Left lobe of liver (tissue), 2 donors: ENCODE measurements around the gene UBE2G1. TPM values are rescaled to one million over a fixed set of nuclear protein-coding genes. Genes with fewer than 3 reads are reported as not detected.

ENCODE experiments used
- ATAC-seq: fragments of 200-7000 bp; cut with Tn5 transposase; one replicate; pipeline ENCODE4 v1.9.1; 2020; ENCODE audit warnings: mild to moderate bottlenecking, moderate library complexity
- DNase-seq: peaks from one replicate; pipeline ENCODE4 v3.0.0-alpha.2; 2020; ENCODE audit warnings: low spot score
- total RNA-seq: library from RNA; stranded (reverse); gene quantifications from one replicate; pipeline ENCODE4 v1.2.1, GENCODE V29; 2021
- donor health status: DM: no; HTN: no; CAD: no; lungs with moderate emphysema.
- donor health status: DM: no; HTN: yes; CAD: no.

Gene UBE2G1
- total RNA-seq, 1 donor from 2014 or later: 37.8 TPM

DNA sequence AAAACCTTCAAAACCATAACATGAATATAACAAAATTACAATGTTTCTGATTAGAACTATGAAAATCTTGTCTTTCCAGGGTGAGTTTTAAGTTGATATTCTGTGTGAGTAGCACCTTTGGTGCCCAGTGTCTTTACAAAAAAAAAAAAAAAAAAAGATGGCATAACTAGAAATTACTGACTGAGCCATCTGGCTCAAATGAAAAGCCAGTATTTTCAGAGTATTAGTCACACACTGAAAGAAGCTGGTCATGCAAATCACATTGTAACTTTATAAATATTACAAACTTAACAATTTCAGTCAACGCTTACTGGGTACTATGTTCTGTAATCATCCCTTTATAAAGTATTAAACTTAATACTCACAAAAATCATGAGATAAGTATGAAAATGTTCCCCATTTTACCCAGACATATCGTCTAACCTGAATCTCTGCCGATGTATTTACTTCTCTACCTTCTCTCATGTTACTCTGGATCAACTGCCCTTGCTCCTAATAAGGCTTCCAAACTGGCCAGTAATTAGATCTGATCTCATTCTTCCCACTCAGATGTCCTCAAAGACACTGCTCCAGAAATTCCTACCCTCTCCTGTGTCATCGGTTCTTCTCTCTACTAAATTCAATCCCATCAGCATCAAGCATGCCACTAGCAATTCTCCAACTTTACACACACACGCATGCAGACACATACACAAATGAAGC, 25.4 kb downstream of the UBE2G1 start:
- no peak for DNase-seq

GRCh38 chr17:4334776-4335584, 31.5 kb downstream of the UBE2G1 start:
- ATAC-seq (no peak), DNase-seq (no peak)

More for the DNA sequence above, 25.4 kb downstream of the UBE2G1 start:
- ATAC-seq: no peak

GRCh38 chr17:4334332-4334731, 32.1 kb downstream of the UBE2G1 start:
- no peak for ATAC-seq

GRCh38 chr17:4333041-4333440, 33.4 kb downstream of the UBE2G1 start:
- ATAC-seq: no peak
- DNase-seq: no peak

More at GRCh38 chr17:4334332-4334731, 32.1 kb downstream of the UBE2G1 start:
- DNase-seq: no peak

DNA sequence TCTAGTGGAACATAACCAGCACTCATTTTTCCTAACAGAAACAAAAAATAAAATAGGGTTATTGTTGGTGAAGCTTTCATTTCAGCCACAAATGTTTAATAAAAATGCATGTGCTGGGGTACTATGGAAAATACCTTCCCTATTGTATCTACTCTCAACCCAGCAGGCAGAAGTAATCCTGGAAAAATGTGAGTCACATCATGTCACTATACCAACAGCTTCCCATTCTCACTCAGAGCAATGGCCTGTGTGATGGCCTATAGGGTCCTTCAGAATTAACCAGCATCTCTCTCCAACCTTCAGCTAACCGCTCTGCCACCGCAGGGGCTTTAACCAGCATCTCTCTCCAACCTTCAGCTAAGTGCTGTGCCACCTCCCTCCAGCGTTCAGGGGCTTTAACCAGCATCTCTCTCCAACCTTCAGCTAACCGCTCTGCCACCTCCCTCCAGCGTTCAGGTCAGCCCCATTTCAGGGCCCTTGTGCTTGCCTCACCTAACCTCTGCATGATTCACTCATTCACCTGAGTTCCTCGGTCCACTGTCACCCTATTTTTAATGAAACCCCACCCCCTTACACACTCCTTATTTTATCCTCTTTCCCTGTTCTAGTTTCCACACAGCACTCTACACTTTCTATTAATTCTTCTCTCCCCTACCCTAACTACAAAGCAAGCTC, 34.0 kb downstream of the UBE2G1 start:
- DNase-seq (no peak), ATAC-seq (peak; percentile 19)

DNA sequence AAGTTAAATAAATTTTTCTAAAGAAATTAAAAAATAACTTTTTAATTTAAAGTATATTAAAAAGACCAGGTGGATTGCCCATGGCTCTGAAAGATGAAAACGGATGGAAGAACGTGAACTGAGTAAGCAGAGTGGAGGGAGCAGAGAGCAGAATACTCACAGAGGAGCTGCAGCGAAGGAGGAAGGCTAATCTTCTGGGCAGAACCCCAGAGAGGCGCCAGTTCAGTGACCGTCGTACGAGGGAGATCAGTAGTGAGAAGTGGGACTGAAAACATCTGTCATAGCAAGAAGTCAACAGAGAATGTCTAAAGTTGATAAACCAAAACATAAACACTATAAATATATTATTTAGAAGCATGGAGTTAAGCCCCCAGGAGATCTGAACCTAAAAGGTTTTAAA, 34.9 kb downstream of the UBE2G1 start:
- peak; percentile 38 for ATAC-seq
- no peak for DNase-seq

GRCh38 chr17:4329838-4330237, 36.6 kb downstream of the UBE2G1 start:
- ATAC-seq (no peak), DNase-seq (no peak)

DNA sequence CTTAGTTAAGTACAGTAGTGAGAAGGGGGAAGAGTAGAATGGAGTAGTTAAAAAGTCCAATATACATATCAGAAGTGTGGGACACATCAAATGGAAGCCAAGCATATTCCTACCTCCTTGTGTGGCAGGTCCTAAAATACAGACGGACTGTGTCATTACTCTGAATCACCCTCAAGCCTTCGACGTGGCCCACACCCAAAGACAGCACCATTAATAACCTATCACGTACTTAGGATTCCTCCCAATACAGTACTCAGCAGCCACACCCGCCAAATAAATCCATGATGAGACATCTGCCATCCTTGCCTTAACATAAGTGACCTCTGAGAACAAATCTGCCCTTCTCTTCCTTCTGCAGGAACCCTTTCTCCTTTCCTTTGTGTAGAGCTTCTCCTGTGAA, 38.9 kb downstream of the UBE2G1 start:
- ATAC-seq: no peak
- DNase-seq: no peak

DNA sequence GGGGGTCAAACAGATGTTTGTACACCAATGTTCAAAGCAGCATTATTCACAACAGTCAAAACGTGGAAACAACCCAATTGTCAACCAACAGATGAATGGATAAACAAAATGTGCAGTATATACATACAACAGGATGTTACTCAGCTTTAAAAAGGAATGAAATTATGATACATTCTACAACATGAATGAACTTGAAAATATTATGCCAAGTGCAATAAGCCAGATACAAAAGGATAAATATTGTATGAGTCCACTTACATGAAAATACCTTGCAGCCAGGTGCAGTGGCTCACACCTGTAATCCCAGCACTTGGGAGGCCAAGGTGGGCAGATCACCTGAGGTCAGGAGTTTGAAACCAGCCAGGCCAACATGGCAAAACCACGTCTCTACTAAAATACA, 39.9 kb downstream of the UBE2G1 start:
- ATAC-seq (no peak), DNase-seq (no peak)

DNA sequence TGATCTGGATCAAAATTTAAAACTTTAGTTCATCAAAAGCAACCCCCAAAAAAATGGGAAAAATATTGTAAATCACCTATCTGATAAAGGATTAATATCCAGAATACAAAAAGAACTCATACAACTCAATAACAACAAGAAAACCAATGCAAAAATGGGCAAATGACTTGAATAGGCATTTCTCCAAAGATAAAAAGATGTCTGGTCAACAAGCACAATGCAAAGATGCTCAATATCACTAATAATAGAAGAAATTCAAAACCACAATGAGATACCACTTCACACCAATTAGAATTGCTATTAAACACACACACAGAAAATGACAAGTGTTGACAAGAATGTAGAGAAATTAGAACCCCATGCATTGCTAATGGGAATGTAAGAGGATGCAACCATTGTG, 40.4 kb downstream of the UBE2G1 start:
- no peak for ATAC-seq
- no peak for DNase-seq

DNA sequence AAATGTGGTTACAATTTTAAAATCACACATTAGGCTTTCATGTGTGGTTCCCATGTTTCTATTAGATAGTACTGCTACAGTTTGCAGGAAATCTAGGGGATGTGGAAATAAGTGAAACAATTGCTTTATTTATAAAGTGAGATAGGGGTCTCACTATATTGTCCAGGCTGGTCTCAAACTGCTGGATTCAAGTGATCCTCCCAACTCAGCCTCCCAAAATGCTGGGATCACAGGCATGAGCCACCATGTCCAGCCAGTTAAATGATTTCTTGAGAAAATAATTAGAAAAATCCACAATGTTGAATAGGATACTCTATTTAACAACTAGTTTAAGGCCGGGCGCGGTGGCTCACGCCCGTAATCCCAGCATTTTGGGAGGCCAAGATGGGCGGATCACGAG, 42.0 kb downstream of the UBE2G1 start:
- DNase-seq: no peak
- no peak for ATAC-seq

GRCh38 chr17:4319221-4319620, 47.3 kb downstream of the UBE2G1 start:
- ATAC-seq: no peak
- DNase-seq: no peak

GRCh38 chr17:4318596-4318995, 47.9 kb downstream of the UBE2G1 start:
- ATAC-seq: no peak

DNA sequence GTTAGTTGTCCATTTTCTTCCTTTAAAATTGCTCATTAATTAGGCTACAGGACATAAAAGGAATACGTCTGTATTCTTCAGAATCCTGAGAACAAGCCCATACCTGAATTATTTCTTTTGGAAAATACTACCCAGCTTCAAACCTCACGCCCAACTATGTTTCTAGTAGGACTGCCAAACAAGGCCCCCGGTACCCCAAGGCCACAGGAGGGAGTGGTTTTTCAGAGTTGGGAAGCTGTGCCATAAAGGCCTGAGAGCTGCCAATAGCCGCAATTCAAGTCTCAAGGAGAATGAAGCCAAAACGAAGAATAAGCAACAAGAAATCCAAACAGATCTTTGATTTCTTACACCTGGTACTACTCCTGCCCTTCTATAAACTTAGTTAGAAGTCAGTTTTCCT, 48.3 kb downstream of the UBE2G1 start:
- no peak for DNase-seq
- ATAC-seq: no peak

More at GRCh38 chr17:4318596-4318995, 47.9 kb downstream of the UBE2G1 start:
- DNase-seq: no peak

- DNase-seq (no peak), ATAC-seq (no peak)
Measured at GRCh38 chr17:4317610-4318009, 48.9 kb downstream of the UBE2G1 start.

DNA sequence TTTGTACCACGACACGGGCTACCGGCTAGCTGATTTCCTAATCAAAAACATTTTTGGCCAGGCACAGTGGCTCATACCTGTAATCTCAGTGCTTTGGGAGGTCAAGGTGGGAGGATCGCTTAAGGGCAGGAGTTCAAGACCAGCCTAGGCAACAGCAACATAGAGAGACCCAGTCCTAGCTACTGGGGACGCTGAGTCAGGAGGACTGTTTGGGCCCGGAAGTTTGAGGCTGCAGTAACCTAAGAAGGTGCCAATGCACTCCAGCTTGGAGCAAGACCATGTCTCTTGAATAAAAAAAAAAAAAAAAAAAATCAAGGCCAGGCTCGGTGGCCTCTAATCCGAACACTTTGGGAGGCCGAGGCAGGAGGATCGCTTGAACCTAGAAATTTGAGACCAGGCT, 49.8 kb downstream of the UBE2G1 start:
- DNase-seq (no peak), ATAC-seq (no peak)

- ATAC-seq: no peak
- no peak for DNase-seq
Measured at GRCh38 chr17:4314618-4315017, 51.9 kb downstream of the UBE2G1 start.

DNA sequence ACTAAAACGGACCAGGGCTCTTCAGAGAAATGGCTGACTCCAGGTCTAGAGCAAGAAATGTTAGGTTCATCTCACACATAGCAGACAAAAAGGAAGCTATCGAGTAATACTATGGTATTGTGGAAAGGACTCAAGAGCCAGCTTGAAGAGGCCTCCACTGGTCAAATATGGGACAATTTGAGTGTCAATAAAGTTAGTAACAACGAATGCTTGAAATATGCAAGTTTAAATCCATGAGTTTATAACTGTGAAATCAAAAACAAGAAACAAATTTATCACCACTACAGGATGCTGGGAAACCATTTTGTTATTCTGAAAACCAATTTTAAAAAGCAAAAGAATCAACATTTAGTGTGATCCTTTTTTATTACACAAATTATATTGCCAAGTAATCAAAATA, 52.3 kb downstream of the UBE2G1 start:
- DNase-seq: no peak
- no peak for ATAC-seq

DNA sequence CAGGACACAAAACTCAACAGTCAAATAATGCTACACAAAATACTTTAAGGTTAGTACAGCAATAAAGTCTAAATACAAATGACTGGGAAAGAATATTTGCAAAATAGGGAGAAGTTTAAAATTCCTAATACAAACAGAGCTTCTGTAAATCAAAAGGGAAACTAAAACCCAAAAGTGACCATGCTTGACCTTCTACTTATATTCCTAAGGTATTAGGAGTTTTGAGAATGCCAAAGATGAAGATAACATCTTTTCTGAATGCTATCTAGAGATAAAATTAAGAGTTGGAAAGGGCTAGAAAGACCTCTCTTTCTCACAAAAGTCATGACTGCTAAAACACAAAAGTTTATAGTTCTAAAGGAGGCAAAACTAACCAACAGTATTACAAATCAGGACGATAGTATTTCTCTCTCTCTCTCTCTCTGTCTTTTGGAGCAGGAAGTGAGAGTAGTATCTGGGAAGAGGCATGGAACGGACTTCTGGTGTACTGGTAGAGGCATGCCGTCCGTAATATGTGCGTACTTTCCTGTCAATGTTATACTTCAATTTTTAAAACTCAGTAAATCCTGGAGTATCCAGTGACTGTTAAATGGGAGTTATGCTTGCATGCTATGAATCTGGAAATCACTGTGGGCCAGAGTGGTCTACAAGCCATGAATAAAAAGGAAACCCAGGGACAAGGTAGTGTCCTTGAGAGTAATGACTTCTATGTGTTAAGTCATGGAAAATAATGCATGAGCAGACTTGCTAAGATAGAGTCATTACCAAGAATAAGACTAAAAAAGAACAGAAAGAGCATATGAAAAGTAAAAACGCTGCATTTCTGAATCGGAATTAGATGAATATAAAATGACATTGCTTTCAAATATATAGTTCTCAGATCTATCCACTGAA, 53.0 kb downstream of the UBE2G1 start:
- no peak for DNase-seq
- ATAC-seq: peak; percentile 41

- ATAC-seq (peak; percentile 91), DNase-seq (peak; percentile 60)
Measured at GRCh38 chr17:4310354-4311060, 56.0 kb downstream of the UBE2G1 start.
